ENCODE results near the gene TXNDC8.

DNA sequence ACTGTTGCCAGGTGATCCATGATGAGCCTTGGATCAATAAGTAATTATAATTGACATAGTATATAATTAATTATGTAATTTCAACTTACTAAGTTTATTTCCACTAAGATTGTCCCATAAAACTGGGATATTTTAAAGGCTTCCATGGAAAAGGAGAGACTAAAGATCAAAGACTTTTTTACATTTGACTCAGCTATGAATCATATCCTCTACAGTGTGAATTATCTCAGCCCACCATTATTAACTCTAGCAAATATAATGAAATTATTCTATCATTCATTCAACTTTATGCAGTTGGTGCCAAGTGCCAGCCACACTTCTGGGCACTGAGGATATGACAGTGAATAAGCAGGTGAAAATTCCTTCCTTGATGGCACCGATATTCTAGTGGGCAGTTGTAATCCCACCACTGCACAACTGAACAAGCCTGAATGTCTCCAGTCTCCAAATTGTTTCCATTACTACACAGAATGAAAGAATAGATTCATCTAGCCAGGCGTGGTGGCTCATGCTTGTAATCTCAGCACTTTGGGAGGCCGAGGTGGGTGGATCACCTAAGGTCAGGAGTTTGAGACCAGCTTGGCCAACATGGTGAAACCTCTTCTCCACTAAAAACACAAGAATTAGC is 59.5 kb downstream of the TXNDC8 start:
- TF ChIP-seq, protein P1, sequence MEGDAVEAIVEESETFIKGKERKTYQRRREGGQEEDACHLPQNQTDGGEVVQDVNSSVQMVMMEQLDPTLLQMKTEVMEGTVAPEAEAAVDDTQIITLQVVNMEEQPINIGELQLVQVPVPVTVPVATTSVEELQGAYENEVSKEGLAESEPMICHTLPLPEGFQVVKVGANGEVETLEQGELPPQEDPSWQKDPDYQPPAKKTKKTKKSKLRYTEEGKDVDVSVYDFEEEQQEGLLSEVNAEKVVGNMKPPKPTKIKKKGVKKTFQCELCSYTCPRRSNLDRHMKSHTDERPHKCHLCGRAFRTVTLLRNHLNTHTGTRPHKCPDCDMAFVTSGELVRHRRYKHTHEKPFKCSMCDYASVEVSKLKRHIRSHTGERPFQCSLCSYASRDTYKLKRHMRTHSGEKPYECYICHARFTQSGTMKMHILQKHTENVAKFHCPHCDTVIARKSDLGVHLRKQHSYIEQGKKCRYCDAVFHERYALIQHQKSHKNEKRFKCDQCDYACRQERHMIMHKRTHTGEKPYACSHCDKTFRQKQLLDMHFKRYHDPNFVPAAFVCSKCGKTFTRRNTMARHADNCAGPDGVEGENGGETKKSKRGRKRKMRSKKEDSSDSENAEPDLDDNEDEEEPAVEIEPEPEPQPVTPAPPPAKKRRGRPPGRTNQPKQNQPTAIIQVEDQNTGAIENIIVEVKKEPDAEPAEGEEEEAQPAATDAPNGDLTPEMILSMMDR (conservative IDR thresholded peaks at IDR 0.05; ENCODE audit: low read length): no peak
- TF ChIP-seq EZH2phosphoT487 (IDR thresholded peaks at IDR 0.05; ENCODE audit: borderline replicate concordance): no peak
